Pulmonary artery endothelial cell (primary cell): ENCODE measurements around the gene VMAC. TPM values are rescaled to one million over a fixed set of nuclear protein-coding genes. Genes with fewer than 3 reads are reported as not detected.

ENCODE experiments used
- DNase-seq: peaks from one replicate; pipeline ENCODE4 v3.0.0-alpha.2; 2011; ENCODE audit warnings: low read depth, low spot score
- total RNA-seq: library from RNA; depleted of rRNA; stranded (reverse); fragments of >200 nt; gene quantifications from 2 replicates; pipeline ENCODE4 v1.2.3, GENCODE V29; 2014

The VMAC gene
- total RNA-seq, 1 donor from 2014 or later: 4.4 TPM

GRCh38 chr19:5951338-5951861 is 46.7 kb downstream of the VMAC start:
- DNase-seq: no peak

- no peak for DNase-seq
Observed at GRCh38 chr19:5952193-5953029, 47.7 kb downstream of the VMAC start.

DNA sequence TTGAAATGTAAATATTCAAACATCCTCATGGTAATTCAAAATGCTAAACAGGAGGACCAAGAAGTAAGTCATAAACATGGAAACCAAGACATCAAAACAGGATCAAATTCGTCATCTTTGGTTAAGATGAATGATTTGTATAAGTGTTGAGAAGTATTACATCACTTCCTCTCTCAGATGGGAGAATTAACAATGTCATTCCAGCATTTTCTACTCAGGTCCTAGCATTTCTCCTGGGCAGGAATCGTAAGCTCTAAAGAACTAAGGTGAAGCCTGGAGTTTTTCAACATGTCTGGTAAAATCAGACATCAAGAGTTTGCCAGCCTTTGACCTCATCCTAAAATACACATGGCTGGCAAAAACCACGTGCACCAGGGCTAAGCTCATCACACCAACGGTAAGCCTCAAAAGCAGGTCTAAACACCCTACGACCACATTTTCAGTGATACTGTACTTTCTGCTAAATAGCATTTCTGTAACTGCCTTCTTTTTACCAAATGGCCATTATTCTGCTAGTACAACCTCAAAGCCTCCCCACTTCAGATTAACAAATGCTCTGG is 48.4 kb downstream of the VMAC start:
- DNase-seq: no peak

DNA sequence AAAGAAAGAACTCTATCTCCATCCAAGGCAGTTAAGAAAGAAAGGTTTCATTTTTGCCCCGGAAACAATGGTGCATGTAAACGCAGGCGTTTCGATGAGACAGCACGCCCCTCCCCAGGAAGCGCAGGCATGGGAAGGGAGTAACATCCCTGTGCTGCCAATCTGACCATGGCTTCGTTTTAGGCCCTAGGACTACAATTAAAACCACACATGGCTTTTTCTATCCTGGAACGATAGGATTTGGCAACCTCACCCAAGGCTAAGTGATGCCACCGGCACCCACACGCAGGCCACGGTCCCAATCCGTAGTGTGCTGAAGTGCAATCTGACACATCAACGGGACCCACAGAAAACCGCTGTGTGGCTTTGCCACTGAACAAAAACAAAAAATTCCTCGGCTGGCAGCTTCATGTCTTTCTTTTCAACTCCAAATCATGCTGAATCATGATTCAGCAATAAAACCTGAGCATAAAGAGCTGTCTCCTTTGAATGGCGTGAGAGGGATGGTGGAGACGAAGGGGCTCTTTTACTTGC is 49.1 kb downstream of the VMAC start:
- DNase-seq: no peak

GRCh38 chr19:5954293-5954692 is 49.6 kb downstream of the VMAC start:
- DNase-seq: no peak

GRCh38 chr19:5955636-5955935 is 50.9 kb downstream of the VMAC start:
- no peak for DNase-seq

DNA sequence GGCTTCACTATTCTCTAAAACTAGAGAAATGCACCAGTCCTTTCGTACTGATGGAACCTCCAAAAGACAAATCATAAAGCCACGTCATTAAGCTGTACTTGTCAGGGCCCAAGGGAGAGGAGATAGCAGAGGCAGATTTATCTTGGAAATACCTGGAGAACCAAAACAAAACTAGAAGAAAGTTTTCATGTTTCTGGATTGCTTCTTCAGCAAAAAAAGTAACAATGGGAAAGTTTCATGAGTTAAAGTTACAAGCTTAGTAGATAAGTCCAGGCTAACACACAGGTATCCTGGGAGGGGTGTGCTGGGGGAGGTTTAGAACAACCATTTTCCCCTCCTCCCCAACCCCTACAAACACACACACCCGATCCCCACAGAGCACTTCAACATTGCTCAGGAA is 51.7 kb downstream of the VMAC start:
- DNase-seq: no peak

- no peak for DNase-seq
Observed at GRCh38 chr19:5956728-5957127, 52.1 kb downstream of the VMAC start.

GRCh38 chr19:5957170-5957569 is 52.5 kb downstream of the VMAC start:
- DNase-seq: no peak

DNA sequence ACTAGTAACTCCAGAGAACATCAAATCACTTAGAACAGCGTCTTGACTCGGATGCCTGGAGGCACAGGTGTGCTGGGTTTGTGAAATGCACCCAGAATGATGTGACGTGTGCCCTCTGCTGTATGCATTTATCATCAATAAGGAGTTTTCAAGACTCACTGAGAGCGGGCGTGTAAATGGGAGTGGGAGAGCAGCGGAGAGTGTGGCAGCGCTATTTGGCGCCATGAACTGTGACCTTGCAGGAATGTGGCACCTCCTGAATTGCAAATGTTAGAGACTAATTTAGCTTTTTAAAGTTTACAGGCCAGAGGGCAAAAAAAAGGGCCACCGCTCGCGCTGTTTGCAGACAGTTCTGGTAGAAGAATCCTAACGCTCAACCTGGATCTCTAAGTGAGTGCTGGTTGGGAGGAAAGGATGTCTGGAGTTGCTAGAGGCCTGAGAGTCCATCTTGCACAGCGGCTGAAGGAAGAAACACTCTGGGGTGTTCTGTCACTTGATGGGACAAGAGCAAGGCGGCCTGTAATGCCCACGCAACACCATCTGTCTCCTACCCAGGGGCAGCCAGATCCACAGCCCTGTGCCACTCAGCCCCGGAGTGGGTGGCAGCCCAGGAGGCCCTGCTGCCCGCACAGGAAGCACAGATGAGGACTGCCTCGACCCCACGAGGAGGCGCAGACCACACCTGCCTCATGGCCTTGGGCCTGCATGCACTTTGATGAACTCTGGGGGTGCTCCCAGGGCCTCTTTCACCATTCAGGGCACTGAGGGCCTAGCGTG is 53.6 kb downstream of the VMAC start:
- no peak for DNase-seq

- DNase-seq: no peak
Observed at GRCh38 chr19:5958851-5959122, 54.1 kb downstream of the VMAC start.

DNA sequence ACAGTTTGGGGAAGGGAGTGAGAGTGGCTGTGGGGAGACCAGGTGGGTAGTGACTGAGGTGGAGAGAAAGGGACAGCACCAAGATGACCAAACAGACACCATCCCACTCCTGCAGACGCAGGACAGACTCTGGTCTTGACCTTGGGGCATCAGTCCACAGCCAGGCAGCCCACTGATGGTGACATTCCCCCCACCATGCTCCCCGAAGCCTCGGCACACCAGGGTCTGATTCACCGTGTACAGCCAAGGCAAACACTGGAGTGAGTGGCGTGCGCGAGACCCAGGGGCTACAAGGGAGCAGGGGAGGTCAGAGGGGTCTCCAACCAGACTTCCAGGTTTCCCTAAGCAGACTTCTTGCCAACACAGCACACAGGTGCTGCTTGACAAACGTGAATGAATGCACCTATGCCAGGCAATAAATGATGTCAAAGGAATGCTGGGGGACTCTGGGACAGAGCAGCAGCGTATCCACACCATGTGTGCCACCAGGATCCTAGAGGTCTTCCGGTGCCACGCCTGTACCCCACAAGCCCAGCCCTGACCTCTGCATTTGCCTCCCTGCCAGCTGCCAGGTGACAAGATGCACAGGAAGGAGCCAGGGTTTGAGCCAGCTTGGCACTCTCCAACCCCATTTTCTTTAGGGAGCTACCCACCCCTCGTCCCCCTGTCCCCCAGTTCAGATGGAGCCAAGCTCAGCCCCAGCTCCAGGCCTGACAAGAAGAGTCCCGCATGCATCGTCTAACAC is 54.8 kb downstream of the VMAC start:
- DNase-seq: no peak

Other genes starting within 250 kb of the VMAC start
- 26.1 and 60.3 TPM in 2 replicates for gene MICOS13, start 224.4 kb upstream of the VMAC start, total RNA-seq
- gene HSD11B1L, start 223.8 kb upstream of the VMAC start, total RNA-seq: 5.4 and 6.5 TPM in 2 replicates
- 388 and 866 TPM in 2 replicates for gene RPL36, start 214.6 kb upstream of the VMAC start, total RNA-seq
- 91.4 and 116 TPM in 2 replicates for gene LONP1, start 184.7 kb upstream of the VMAC start, total RNA-seq
- not detected in 2 replicates for gene CATSPERD, start 184.2 kb upstream of the VMAC start, total RNA-seq
- gene PRR22, start 120.1 kb upstream of the VMAC start, total RNA-seq: 0.33 and 0.63 TPM in 2 replicates
- gene DUS3L, start 113.7 kb upstream of the VMAC start, total RNA-seq: 32.3 and 41.7 TPM in 2 replicates
- 0.13 and 0.25 TPM in 2 replicates for gene NRTN, start 99.8 kb upstream of the VMAC start, total RNA-seq
- not detected in 2 replicates for gene FUT6, start 65.2 kb upstream of the VMAC start, total RNA-seq
- gene FUT3, start 53.4 kb upstream of the VMAC start, total RNA-seq: not detected in 2 replicates
- gene FUT5, start 34.3 kb upstream of the VMAC start, total RNA-seq: not detected in 2 replicates
- 183 and 303 TPM in 2 replicates for gene NDUFA11, start 1.1 kb upstream of the VMAC start, total RNA-seq
- gene CAPS, start 9.4 kb downstream of the VMAC start, total RNA-seq: 1.6 TPM in 2 replicates
- 36.4 and 42.4 TPM in 2 replicates for gene RANBP3, start 73.3 kb downstream of the VMAC start, total RNA-seq
- 2.8 and 4.3 TPM in 2 replicates for gene RFX2, start 205.6 kb downstream of the VMAC start, total RNA-seq
- gene ACSBG2, start 230.8 kb downstream of the VMAC start, total RNA-seq: not detected in 2 replicates